A673 (cell line): ENCODE measurements around the gene PKNOX2. TPM values are rescaled to one million over a fixed set of nuclear protein-coding genes. Genes with fewer than 3 reads are reported as not detected.

Experiments used
- BruUV-seq: library from RNA; stranded (reverse); fragments of 400-500 nt; replicated peaks from 2 replicates; lab custom pipeline; 2021; lab: Mats Ljungman, UMichigan
- CTCF ChIA-PET: fragments of 300-600 bp; sonication (Branson Sonifier 250); formaldehyde crosslinking; loops from one replicate; lab custom pipeline; 2022; ENCODE audit warnings: antibody characterized with exemption; lab: Charles Lee
- POLR2A ChIA-PET: fragments of 300-600 bp; sonication (Branson Sonifier 250); formaldehyde crosslinking; loops from one replicate; lab custom pipeline; 2022; ENCODE audit warnings: antibody characterized with exemption; ENCODE audit not compliant: low non-redundant PET; lab: Charles Lee
- DNase-seq: peaks from one replicate; pipeline ENCODE4 v3.0.0-alpha.2; 2015; ENCODE audit warnings: low spot score
- H3K27ac ChIP-seq: fragments of 200-600 bp; sonication (generic); 2 replicates; pipeline ENCODE4 v1.5.1; 2016; ENCODE audit warnings: mixed run types, low read depth, mild to moderate bottlenecking, mixed read lengths, antibody characterized with exemption, low read length; ENCODE audit not compliant: poor library complexity, severe bottlenecking
- H3K27me3 ChIP-seq: fragments of 200-600 bp; sonication (generic); replicated peaks from 2 replicates; pipeline ENCODE4 v1.6.1; 2017; ENCODE audit warnings: mixed run types, low read depth, mild to moderate bottlenecking, mixed read lengths, antibody characterized with exemption, low read length; ENCODE audit not compliant: insufficient read depth, poor library complexity
- H3K36me3 ChIP-seq: fragments of 200-600 bp; sonication (generic); 2 replicates; pipeline ENCODE4 v1.6.1; 2016; ENCODE audit warnings: mixed run types, mild to moderate bottlenecking, mixed read lengths, antibody characterized with exemption, low read length; ENCODE audit not compliant: insufficient read depth, poor library complexity, severe bottlenecking
- H3K4me1 ChIP-seq: fragments of 200-600 bp; sonication (generic); 2 replicates; pipeline ENCODE4 v1.6.1; 2017; ENCODE audit warnings: mixed run types, mild to moderate bottlenecking, mixed read lengths, antibody characterized with exemption, low read length; ENCODE audit not compliant: insufficient read depth, poor library complexity, severe bottlenecking
- H3K4me3 ChIP-seq: fragments of 200-600 bp; sonication (generic); 2 replicates; pipeline ENCODE4 v1.5.1; 2016; ENCODE audit warnings: low read depth, mixed run types, mild to moderate bottlenecking, mixed read lengths, low read length; ENCODE audit not compliant: poor library complexity, severe bottlenecking
- H3K9me3 ChIP-seq: fragments of 200-600 bp; sonication (generic); 2 replicates; pipeline ENCODE4 v1.6.1; 2016; ENCODE audit warnings: mixed run types, low read depth, mild to moderate bottlenecking, mixed read lengths, antibody characterized with exemption, low read length; ENCODE audit not compliant: poor library complexity, severe bottlenecking
- CTCF ChIP-seq: fragments of 300-800, 200-600 bp; sonication (generic); conservative IDR thresholded peaks from 2 replicates; pipeline ENCODE4 v1.5.1; 2017; ENCODE audit warnings: low read depth, mild to moderate bottlenecking, antibody characterized with exemption, low read length, moderate library complexity, mixed read lengths
- EZH2 ChIP-seq: fragments of 200-600 bp; sonication (generic); IDR thresholded peaks from 2 replicates; pipeline ENCODE4 v1.6.1; 2017; ENCODE audit warnings: borderline replicate concordance, low read depth, mild to moderate bottlenecking, mixed read lengths, antibody characterized with exemption, low read length; ENCODE audit not compliant: poor library complexity, severe bottlenecking
- intact Hi-C: fragments of 100-400 bp; cut with micrococcal nuclease; formaldehyde crosslinking; loops from one replicate; pipeline ENCODE4 v1.10.0; 2022; ENCODE audit not compliant: unreplicated experiment
- total RNA-seq: library from RNA; stranded (reverse); gene quantifications from 2 replicates; pipeline ENCODE4 v1.2.3, GENCODE V29; 2021

Gene PKNOX2
- total RNA-seq, 1 experiment from 2014 or later: 1.1 TPM

- Histone ChIP-seq H3K27ac (no peak overlapping the region), H3K27me3 (peaks cover 29% of the 10 kb centered on the region), H3K36me3 (no peaks in the 10 kb centered on the region), H3K4me1 (no peaks in the 10 kb centered on the region), H3K9me3 (no peaks in the 10 kb centered on the region), H3K4me3 (no peak overlapping the region)
- intact Hi-C loops: no loop called here
- DNase-seq: no peak
- ChIA-PET POLR2A (no interaction called here), CTCF (no interaction called here)
- no TSS peak for BruUV-seq
- no peak for TF ChIP-seq CTCF
- TF ChIP-seq EZH2: no peak
Observed at GRCh38 chr11:125382822-125383221, 218.3 kb downstream of the PKNOX2 start.

- peaks cover 19% of the 10 kb centered on the region for H3K27me3 ChIP-seq
- intact Hi-C loops: no loop called here
- H3K27ac ChIP-seq: no peak overlapping the region
- ChIA-PET CTCF (no interaction called here), POLR2A (no interaction called here)
- no peaks in the 10 kb centered on the region for H3K4me1 ChIP-seq
- no peak for DNase-seq
- TF ChIP-seq CTCF (no peak), EZH2 (no peak)
- no peaks in the 10 kb centered on the region for H3K9me3 ChIP-seq
- no TSS peak for BruUV-seq
- no peaks in the 10 kb centered on the region for H3K36me3 ChIP-seq
- no peak overlapping the region for H3K4me3 ChIP-seq
Observed at GRCh38 chr11:125384825-125385224, 220.3 kb downstream of the PKNOX2 start.

- Histone ChIP-seq H3K27me3 (peaks cover 1% of the 10 kb centered on the region), H3K4me1 (no peaks in the 10 kb centered on the region), H3K4me3 (no peak overlapping the region), H3K27ac (no peak overlapping the region), H3K9me3 (no peaks in the 10 kb centered on the region), H3K36me3 (no peaks in the 10 kb centered on the region)
- TF ChIP-seq EZH2: no peak
- TF ChIP-seq CTCF: no peak
- DNase-seq: no peak
- ChIA-PET POLR2A (no interaction called here), CTCF (no interaction called here)
- intact Hi-C loops: no loop called here
- no TSS peak for BruUV-seq
Observed at GRCh38 chr11:125387901-125388300, 223.3 kb downstream of the PKNOX2 start.
